GM19023 (cell line): ENCODE results near the gene LARP1B.
"Not testable (repeated sequence)": the region's sequence is repeated elsewhere in the genome, so short reads cannot be mapped to it uniquely, and the experiment has no call there.

ENCODE experiments used
- ATAC-seq: cut with Tn5 transposase; IDR thresholded peaks from one replicate; pipeline ENCODE4 v1.9.1; 2021; ENCODE audit warnings: mild to moderate bottlenecking, moderate library complexity; ENCODE audit not compliant: unreplicated experiment

Gene LARP1B

DNA sequence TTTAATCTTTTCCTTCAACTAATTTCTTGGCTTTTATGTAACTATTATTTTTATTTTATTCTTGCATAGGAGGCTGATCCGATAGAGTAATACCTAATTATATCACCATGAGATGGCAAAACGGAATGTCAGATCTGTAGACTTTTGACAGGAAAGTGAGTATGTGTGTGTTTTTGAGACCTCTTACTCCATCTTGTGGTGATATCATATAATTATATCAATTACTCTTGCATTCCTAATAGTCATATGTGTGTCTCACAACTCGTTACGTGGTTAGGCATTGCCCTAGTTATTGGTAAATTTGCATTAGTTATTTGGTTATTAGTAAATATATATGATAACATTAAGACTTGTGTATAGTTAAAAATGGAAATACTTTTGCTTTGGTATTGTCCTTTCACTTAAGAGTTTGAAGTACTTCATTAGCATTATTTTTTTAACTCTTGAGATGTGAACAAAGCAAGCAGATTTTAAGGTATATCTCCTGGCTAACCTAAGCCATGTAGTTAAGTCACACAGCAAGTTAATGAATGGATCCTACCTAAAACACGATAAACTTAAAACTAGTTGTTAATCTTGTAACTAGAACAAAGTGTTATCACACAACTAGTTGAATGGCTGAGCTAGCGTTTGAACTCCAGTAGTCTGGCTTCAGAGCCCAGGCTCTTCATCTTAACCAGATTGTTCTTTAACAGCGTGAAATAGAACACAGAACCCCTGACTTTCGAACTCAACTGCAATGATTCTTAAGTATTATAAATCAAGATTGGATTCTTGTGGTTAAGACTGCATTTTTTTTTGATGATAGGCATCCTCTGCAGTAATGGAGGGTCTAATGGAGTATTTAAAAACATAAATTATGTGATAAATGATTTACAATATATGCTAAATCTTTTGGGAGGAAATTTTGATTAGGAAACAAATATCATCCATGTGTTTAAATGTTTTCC is 159.4 kb downstream of the LARP1B start:
- no peak for ATAC-seq

DNA sequence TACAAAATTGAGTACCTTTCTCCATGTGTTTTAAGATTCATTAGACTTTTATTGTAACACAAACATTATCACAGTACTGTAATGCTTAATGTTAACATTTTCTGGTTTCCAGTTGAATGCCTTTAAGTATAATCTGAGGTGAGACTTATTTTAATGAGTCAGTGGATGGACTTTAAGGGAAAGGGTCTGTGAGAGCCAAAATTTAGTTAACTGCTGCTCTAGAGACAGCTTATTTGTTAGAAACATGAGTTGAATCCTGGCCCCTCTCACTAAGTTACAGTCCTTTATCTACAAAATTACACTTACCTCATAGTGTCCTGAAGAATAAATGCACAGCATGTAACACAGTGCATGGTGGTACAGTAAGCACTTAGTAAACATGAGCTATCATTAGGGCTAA is 160.5 kb downstream of the LARP1B start:
- no peak for ATAC-seq

DNA sequence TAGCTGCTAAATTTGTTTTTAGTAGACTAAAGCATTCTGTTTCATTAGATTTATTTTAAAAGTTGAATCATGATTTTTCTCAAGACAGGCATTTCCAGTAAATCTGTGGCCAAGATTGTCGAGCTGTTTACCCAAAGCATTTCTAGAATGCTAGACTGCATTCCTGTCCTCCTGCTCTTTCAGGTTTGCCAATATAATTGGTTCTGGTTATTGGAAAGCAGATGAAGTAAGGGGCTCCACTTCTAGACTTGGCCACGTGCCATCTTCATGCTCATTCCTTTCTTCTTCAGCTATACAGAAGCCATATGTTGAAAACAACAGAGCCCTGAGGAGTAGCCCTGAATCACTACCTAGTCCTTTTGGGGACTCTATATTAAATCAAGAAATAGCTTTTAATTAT is 164.0 kb downstream of the LARP1B start:
- ATAC-seq: no peak

DNA sequence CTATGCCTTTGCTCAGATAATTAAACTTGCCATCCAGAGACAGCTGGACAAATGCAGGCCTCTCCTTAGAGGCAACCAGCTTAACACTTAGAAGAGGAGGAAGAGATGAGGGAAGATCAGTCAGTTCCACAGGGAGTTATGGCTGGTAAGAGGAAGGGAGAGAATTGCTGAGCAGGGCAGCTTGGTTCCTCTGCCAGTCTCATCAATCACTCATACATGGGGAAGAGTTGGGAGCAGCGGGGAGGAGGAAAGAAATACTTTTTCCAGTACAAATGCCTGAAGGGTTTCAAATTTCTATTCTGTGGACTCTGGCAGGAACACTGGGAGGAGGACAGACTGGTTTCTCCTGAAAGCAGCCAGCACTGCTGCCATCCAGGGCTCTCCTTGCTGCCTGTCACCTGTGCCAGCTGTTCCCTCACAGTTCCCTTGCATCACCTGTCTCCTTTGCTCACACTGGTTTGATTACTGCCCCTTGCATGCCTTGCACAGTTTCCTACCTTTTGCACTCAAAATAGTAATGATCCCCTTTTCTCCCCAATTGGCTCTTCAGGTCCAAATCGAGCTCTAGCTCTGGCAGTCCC is 167.0 kb downstream of the LARP1B start:
- no peak for ATAC-seq

DNA sequence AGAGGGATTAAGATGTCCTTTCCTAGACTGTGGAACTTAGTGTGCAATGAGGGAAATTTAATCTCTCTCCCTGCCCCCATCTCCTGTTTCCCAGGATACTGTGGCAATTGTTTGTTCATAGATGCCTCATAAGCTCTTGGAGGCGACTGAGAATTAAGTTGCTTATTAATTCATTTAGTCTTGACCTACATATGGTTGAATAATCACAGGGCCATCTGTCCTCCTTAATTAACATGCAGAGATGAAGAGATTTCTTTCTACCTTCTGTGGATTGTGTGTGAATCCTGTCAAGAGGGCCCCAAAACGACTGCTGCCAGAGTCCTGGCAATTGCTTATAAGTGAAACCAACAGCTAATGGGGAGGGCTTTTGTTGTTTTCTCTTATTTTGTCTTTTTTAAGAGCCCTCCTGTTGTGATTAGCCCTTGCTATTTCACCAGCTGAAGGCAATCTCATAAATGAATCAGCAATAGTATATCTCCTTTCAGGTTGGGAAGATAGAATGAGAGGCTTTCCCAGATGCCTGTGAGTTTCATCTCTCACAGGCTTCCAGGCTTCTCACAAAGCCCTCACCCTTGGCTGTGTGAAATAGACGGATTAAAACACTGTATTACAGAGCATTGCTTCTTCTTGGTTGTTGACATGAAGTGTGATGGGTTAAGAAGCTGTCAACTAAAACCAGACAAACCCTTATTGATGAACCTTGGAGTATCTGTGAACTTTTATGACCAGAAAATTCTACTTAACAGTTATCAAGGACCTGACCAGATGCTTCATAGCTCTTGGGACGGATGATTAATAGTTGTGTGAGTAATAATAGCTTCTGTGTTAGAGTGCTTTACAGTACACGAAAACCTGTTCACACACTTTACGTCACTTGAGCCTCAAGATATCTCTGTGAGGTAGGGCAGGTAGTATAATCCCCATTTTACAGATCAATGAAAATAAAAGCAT is 168.0 kb downstream of the LARP1B start:
- ATAC-seq: no peak

DNA sequence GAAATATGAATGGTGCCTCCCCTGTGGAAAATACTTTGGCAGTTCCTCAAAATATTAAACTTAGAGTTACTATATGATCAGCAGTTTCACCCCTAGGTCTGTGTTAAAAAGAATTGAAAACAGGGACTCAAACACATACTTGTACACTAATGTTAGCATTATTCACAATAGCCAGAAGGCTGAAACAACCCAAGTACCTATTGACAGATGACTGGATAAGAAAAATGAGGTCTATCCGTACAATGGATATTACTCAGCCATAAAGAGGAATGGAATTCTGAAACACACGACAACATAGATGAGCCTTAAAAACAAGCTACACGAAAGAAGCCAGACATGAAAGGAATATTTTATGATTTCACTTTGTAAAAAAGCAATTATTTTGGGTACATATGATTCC is 171.6 kb downstream of the LARP1B start:
- no peak for ATAC-seq

DNA sequence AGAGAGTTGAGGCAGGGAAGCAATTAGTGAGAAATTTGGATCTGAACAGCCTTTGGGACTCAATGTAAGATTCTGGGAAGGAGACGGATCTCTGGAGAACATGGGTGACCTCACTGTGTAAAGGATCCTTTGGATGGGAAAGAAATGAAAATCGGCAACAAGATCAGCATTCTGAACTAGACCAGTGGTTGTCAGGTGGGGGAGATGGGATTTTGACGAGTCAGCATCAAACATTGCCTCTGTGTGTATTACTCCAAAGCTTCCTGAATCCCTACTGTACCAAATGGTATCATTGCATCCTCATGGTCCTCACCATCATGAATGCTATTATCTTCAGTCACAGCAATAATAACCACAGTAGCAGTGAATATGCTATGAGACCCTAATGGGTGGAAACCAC is 173.7 kb downstream of the LARP1B start:
- ATAC-seq: no peak

DNA sequence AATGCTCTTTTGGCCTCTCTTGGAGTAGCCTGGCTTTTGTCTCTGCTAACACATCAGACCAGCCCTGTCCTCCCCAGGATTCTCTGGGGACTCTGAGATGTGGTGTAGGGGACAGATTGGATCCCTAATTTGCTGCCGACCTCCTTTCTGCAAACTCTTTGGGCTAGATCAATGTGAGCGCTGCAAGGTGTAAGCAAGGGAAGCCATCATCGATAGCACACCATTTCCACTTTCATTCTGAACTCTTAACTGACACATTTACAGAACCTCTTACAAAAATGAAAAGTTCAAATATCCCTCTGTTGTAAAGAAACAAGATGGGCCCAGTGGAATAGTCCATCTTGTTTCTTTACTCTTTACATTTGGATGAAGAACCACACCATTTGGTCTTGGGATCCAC is 179.9 kb downstream of the LARP1B start:
- ATAC-seq: no peak

DNA sequence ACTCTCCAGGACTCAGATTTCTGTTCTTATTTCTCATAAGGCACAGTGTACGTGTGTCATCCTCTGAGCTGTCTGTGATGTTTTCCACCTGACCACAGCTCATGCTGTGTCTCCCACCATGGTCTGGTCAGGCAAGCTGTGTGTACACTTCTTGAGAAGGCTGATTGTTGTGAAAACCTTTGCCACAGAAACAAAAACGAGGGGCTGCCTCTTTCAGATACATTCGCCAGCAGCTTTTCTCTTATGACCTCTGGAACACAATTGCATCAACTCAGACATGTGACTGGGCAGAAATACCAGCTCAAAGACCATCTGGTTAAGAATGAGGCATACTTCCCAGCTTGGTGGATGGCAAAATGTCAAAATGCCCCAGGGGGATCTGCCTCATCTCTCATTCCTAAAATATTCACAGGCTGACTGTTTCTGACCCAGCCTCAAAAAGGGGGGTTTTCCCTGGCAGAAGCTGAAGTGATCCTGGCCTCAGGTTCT is 180.4 kb downstream of the LARP1B start:
- ATAC-seq: no peak

DNA sequence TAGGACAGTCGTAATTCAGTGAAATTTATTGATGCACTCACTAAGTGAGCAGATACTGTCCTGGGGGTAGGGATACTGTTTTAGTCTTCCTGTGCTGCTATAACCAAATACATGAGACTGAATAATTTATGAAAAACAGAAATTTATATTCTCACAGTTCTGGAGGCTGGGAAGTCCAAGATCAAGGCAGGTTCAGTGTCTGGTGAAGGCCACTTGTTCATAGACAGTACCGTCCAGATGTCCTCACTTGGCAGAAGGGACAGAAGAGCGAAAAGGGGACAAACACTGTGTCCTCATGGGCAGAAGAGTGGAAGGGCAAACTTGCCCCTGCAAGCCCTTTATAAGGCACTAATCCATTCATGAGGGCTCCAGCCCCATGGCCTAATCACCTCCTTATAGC is 180.9 kb downstream of the LARP1B start:
- ATAC-seq: no peak

DNA sequence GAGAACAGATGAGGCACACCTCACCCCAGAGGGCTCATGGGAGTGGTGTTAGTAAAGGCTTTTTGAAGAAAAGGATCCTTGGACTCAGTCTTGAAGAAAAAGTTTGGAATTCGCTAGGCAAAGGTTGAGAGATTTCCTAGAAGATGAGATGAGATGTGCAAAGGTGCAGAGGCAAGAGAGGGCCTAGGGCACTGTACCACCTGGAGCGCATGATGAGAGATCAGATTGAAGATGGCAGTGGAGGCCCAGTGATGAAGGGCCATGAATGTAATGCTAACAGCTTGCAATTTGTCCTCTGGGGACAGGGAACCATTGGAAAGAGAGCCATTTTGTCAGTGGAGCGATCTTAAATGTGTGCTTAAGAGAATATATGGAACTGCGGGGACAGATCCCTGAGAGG is 181.5 kb downstream of the LARP1B start:
- no peak for ATAC-seq

DNA sequence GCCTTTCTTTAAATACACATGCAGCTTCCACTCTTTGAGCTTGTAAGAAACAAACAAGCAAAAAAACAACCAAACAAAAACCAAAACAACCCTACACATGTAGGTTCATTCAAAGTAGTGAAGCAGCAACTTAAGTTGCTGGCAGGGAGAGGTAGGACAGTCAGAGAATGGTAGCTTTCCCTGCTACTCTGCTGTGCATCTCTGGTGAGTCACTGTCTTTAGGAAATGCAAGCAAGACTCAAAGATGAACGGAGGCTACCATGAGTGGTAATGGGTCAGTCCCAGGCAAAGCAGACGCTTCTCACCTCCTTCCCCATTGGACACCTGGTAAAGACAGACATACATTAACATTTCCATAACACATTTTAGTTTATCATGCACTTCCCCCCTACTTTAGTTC is 183.3 kb downstream of the LARP1B start:
- no peak for ATAC-seq

DNA sequence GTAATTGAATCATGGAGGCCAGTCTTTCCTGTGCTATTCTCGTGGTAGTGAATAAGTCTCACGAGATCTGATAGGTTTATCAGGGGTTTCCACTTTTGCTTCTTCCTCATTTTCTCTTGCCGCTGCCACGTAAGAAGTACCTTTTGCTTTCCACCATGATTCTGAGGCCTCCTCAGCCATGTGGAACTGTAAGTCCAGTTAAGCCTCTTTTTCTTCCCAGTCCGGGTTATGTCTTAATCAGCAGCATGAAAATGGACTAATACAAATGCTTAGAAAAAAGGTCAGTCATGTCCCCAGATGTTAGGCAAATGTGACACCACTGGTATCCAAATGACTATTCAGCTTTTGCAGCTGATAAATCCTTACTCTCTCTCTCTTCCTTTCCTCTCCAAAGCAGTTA is 184.3 kb downstream of the LARP1B start:
- not testable (repeated sequence) for ATAC-seq

DNA sequence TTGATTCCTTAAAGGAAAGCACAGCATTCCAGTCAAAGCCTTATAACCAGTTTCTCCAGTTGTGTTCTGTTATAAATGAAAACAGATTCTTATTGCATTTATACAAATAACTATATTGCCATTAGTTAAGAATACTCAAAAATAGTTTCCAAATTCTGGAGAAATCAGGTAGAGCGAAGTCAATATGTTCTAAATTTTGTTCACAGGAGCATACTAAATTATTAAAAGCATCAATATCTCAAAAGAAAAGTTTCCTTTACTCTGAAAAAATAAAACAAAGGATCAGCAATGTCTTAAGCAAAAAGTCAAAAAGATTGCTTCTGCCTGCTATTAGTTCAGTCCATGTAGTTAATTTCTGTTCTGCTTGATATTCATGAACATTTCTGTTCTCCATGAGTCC is 186.8 kb downstream of the LARP1B start:
- ATAC-seq: no peak

DNA sequence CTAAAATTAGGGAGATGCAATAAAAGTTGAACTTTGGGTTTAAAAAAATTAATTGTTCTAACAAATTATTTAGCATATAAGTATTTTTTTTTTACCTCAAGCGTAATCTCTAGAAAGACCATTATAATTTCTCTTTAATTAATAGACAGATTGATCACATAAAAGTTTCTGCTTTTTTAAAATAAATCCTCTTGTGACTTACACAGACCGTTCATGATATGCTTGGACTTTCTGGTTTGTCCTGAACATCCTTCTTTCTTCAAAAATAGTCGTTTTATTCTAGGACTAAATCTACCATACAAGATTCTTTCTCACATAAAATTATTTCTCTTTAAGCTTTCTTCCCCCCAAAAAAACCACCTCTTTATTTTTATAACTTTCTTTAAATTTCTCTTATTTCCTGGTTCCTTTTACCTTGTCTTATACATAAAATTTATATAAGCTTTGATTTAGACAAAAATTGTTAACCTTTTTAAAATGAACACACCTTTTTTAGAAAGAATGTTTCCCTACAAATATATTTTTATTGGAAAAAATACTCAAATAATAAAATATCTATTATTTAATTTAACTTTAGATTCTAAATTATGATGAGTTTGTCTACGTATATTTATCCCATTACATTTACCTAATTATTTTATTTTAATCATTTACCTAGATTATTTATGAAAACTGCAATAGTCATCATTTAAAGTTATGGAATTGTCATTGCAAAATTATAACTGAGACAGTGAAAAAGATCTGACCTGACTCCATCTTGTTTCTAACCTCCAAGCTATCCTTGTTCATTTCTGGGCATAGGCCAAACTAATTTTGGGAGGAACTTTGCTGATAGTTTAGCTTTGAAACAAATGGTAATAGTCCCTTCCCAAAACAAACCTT is 188.9 kb downstream of the LARP1B start:
- no peak for ATAC-seq

DNA sequence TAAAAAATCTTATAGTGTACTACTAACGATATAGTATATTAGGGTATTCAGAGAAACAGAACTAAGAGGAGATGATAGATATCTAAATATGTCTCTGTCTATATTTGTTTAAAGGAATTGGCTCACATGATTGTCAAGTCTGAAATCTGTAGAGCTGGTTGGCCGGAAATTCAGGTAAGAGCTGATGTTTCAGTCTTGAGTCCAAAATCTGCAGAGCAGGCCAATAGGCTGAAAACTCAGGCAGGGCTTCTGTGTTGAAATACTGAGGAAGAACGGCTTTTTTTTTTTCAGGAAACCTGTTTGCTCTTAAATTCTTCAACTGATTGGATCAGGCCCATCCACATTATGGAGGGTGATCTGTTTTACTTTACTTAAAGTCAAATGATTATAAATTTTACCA is 194.8 kb downstream of the LARP1B start:
- ATAC-seq: no peak

DNA sequence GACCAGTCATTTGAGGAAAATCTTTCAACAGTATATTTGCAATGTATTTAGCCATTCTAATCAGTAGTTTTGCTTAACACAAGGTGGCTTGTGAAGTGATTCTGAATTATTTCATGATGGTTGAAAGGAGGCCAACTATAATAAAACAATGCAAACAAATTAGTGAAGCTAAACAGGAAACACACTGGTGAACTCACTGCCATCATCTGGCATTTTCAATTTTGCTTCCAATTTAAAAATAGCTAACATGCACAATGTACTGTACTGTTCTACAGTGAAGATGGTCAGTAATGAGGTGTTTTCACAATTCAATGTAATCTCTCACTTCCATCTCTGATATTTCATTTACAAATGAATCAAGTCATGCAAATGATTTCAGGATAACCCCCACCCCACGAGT is 195.4 kb downstream of the LARP1B start:
- ATAC-seq: no peak

DNA sequence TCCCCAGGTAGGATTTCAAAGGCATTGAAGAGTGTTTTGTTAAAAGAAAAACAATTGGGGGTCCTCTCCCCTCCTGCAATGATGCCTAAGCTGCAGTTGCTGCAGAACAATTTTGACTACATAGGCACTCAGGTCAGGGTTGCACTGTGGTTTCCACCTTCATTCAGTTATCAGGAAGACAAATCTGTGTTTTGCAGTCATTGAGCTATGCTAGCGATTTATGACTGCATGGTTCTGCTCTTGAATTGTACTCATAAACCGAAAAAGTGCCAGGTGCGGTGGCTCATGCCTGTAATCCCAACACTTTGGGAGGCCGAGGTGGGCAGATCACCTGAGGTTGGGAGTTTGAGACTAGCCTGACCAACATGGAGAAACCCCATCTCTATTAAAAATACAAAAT is 197.1 kb downstream of the LARP1B start:
- ATAC-seq: not testable (repeated sequence)

DNA sequence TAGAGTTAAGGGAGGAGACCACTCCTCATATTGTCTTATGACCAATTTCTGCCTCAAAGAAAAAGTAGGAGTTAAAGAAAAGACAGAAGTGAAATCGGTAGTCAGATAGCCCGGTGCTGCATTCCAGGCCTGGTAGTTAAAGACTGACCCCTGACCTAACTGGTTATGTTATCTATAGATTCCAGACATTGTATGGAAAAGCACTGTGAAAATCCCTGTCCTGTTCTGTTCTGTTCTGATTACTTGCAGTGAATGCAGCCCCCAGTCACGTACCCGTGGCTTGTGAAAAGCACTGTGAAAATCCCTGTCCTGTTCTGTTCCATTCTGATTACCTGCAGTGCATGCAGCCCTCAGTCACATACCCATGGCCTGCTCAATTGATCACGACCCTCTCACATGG is 198.8 kb downstream of the LARP1B start:
- not testable (repeated sequence) for ATAC-seq
